IgD-negative memory B cell (primary cell): Measurements from ENCODE around the gene CCZ1B. TPM values are rescaled to one million over a fixed set of nuclear protein-coding genes. Genes with fewer than 3 reads are reported as not detected.
A peak's percentile ranks its signal among the peaks of the same experiment; 100 is the strongest.
"Not testable (repeated sequence)": the region's sequence is repeated elsewhere in the genome, so short reads cannot be mapped to it uniquely, and the experiment has no call there.

Source experiments
- H3K27ac Mint-ChIP-seq, 3 donors: one replicate each; pipeline ENCODE4 v1.8.0; 2020 to 2022; ENCODE audit warnings: mild to moderate bottlenecking in 3 of 3, mixed read lengths in 3 of 3, moderate library complexity in 1 of 3
- H3K27me3 Mint-ChIP-seq: one replicate; pipeline ENCODE4 v1.8.0; 2021; ENCODE audit warnings: mixed read lengths
- H3K36me3 Mint-ChIP-seq: one replicate; pipeline ENCODE4 v1.8.0; 2020; ENCODE audit warnings: mild to moderate bottlenecking, mixed read lengths
- H3K4me1 Mint-ChIP-seq, 3 donors: one replicate each; pipeline ENCODE4 v1.8.0; 2020 to 2022; ENCODE audit warnings: mixed read lengths in 3 of 3, mild to moderate bottlenecking in 1 of 3
- H3K4me3 Mint-ChIP-seq, 4 donors: one replicate each; pipeline ENCODE4 v1.8.0; 2020 to 2022; ENCODE audit warnings: mild to moderate bottlenecking in 4 of 4, mixed read lengths in 4 of 4, moderate library complexity in 3 of 4
- H3K9me3 Mint-ChIP-seq, 3 donors: one replicate each; pipeline ENCODE4 v1.8.0; 2020 to 2021; ENCODE audit warnings: mixed read lengths in 3 of 3, mild to moderate bottlenecking in 1 of 3
- polyA plus RNA-seq: library from polyadenylated mRNA; unstranded; fragments of 300-500 nt; fragmentation: Illumina TruSeq; gene quantifications from one replicate; pipeline ENCODE4 v1.2.3, GENCODE V29; 2021

CCZ1B gene
- 37.5 TPM for polyA plus RNA-seq

- H3K27me3 Mint-ChIP-seq, H3K9me3 Mint-ChIP-seq, H3K4me1 Mint-ChIP-seq, H3K36me3 Mint-ChIP-seq: not testable (repeated sequence)
- peak within 1 kb of the TSS; percentile 79 to 91 (median 91) for H3K27ac Mint-ChIP-seq
- H3K4me3 Mint-ChIP-seq = peak within 1 kb of the TSS; percentile 95 to 98 (median 98)
Measured at GRCh38 chr7:6826151-6826550, at the start of gene CCZ1B. Gene CCZ1B (minus strand): TSS chr7:6826275. CDS start chr7:6826197, 78 bp downstream.

GRCh38 chr7:6875022-6875421, 48.9 kb upstream of the CCZ1B start:
- not testable (repeated sequence) for H3K4me3 Mint-ChIP-seq, H3K4me1 Mint-ChIP-seq, H3K27ac Mint-ChIP-seq, H3K36me3 Mint-ChIP-seq, H3K27me3 Mint-ChIP-seq, H3K9me3 Mint-ChIP-seq

- H3K4me1 Mint-ChIP-seq, H3K36me3 Mint-ChIP-seq, H3K9me3 Mint-ChIP-seq, H3K27ac Mint-ChIP-seq, H3K27me3 Mint-ChIP-seq: not testable (repeated sequence)
- peak overlapping the region in 1 of 4 donors; percentile 13 for H3K4me3 Mint-ChIP-seq
Measured at GRCh38 chr7:6872246-6872945, 46.3 kb upstream of the CCZ1B start.

GRCh38 chr7:6871421-6872144, 45.5 kb upstream of the CCZ1B start:
- not testable (repeated sequence) for H3K27ac Mint-ChIP-seq

GRCh38 chr7:6864751-6865150, 38.7 kb upstream of the CCZ1B start:
- H3K36me3 Mint-ChIP-seq, H3K4me1 Mint-ChIP-seq, H3K9me3 Mint-ChIP-seq, H3K4me3 Mint-ChIP-seq, H3K27ac Mint-ChIP-seq, H3K27me3 Mint-ChIP-seq: not testable (repeated sequence)

More at GRCh38 chr7:6871421-6872144, 45.5 kb upstream of the CCZ1B start:
- not testable (repeated sequence) for H3K36me3 Mint-ChIP-seq, H3K4me1 Mint-ChIP-seq, H3K27me3 Mint-ChIP-seq, H3K9me3 Mint-ChIP-seq, H3K4me3 Mint-ChIP-seq

- H3K9me3 Mint-ChIP-seq, H3K4me3 Mint-ChIP-seq, H3K27me3 Mint-ChIP-seq, H3K36me3 Mint-ChIP-seq, H3K27ac Mint-ChIP-seq, H3K4me1 Mint-ChIP-seq: not testable (repeated sequence)
Measured at GRCh38 chr7:6864188-6864587, 38.1 kb upstream of the CCZ1B start.

- H3K27me3 Mint-ChIP-seq, H3K4me3 Mint-ChIP-seq, H3K4me1 Mint-ChIP-seq, H3K9me3 Mint-ChIP-seq, H3K27ac Mint-ChIP-seq, H3K36me3 Mint-ChIP-seq: not testable (repeated sequence)
Measured at GRCh38 chr7:6862876-6863275, 36.8 kb upstream of the CCZ1B start.

GRCh38 chr7:6857721-6858314, 31.7 kb upstream of the CCZ1B start:
- not testable (repeated sequence) for H3K9me3 Mint-ChIP-seq, H3K4me1 Mint-ChIP-seq, H3K27me3 Mint-ChIP-seq, H3K36me3 Mint-ChIP-seq, H3K27ac Mint-ChIP-seq
- H3K4me3 Mint-ChIP-seq = peak overlapping the region in 1 of 4 donors; percentile 70

- H3K36me3 Mint-ChIP-seq, H3K27me3 Mint-ChIP-seq, H3K9me3 Mint-ChIP-seq, H3K4me1 Mint-ChIP-seq: not testable (repeated sequence)
- Mint-ChIP-seq H3K4me3 (peak overlapping the region; percentile 23 to 87 (median 66)), H3K27ac (peak overlapping the region in 1 of 3 donors; percentile 76)
Measured at GRCh38 chr7:6855563-6856131, 29.6 kb upstream of the CCZ1B start.

- H3K4me1 Mint-ChIP-seq, H3K9me3 Mint-ChIP-seq, H3K27me3 Mint-ChIP-seq, H3K36me3 Mint-ChIP-seq, H3K27ac Mint-ChIP-seq: not testable (repeated sequence)
- peak overlapping the region in 3 of 4 donors; percentile 68 to 78 (median 70) for H3K4me3 Mint-ChIP-seq
Measured at GRCh38 chr7:6854747-6855562, 28.9 kb upstream of the CCZ1B start.

GRCh38 chr7:6853681-6854080, 27.6 kb upstream of the CCZ1B start:
- H3K4me1 Mint-ChIP-seq, H3K27ac Mint-ChIP-seq, H3K27me3 Mint-ChIP-seq, H3K36me3 Mint-ChIP-seq, H3K9me3 Mint-ChIP-seq: not testable (repeated sequence)
- peak overlapping the region in 3 of 4 donors; percentile 18 to 79 (median 71) for H3K4me3 Mint-ChIP-seq

GRCh38 chr7:6849127-6849526, 23.1 kb upstream of the CCZ1B start:
- H3K9me3 Mint-ChIP-seq, H3K4me1 Mint-ChIP-seq, H3K4me3 Mint-ChIP-seq, H3K36me3 Mint-ChIP-seq, H3K27ac Mint-ChIP-seq: not testable (repeated sequence)
- peaks cover 17% of the 10 kb centered on the region for H3K27me3 Mint-ChIP-seq

GRCh38 chr7:6847751-6848150, 21.7 kb upstream of the CCZ1B start:
- peaks cover 14% of the 10 kb centered on the region for H3K27me3 Mint-ChIP-seq
- not testable (repeated sequence) for H3K4me3 Mint-ChIP-seq, H3K4me1 Mint-ChIP-seq, H3K36me3 Mint-ChIP-seq, H3K9me3 Mint-ChIP-seq, H3K27ac Mint-ChIP-seq

GRCh38 chr7:6845971-6846449, 19.9 kb upstream of the CCZ1B start:
- H3K27ac Mint-ChIP-seq = not testable (repeated sequence)

GRCh38 chr7:6843654-6844053, 17.6 kb upstream of the CCZ1B start:
- not testable (repeated sequence) for H3K4me3 Mint-ChIP-seq, H3K27ac Mint-ChIP-seq, H3K4me1 Mint-ChIP-seq, H3K9me3 Mint-ChIP-seq, H3K36me3 Mint-ChIP-seq
- peaks cover 21% of the 10 kb centered on the region for H3K27me3 Mint-ChIP-seq

More at GRCh38 chr7:6845971-6846449, 19.9 kb upstream of the CCZ1B start:
- not testable (repeated sequence) for H3K36me3 Mint-ChIP-seq, H3K4me1 Mint-ChIP-seq, H3K4me3 Mint-ChIP-seq, H3K9me3 Mint-ChIP-seq
- peaks cover 18% of the 10 kb centered on the region for H3K27me3 Mint-ChIP-seq
